Vagina (tissue), 2 donors: ENCODE results near the gene NELL1. TPM values are rescaled to one million over a fixed set of nuclear protein-coding genes. Genes with fewer than 3 reads are reported as not detected.

Source experiments
- DNase-seq, 2 donors: peaks; one replicate each; pipeline ENCODE4 v3.0.0-alpha.2; 2017; ENCODE audit errors: extremely low spot score in 2 of 2
- H3K27ac ChIP-seq: fragments of 200-600 bp; sonication (generic); one replicate; pipeline ENCODE4 v1.5.1; 2019
- H3K27me3 ChIP-seq: fragments of 200-600 bp; sonication (generic); one replicate; pipeline ENCODE4 v1.5.1; 2019
- H3K36me3 ChIP-seq, 2 donors: fragments of 200-600 bp; sonication (generic); one replicate each; pipeline ENCODE4 v1.5.1; 2017 to 2019
- H3K4me1 ChIP-seq: fragments of 200-600 bp; sonication (generic); one replicate; pipeline ENCODE4 v1.5.1; 2019
- H3K4me3 ChIP-seq, 2 donors: fragments of 200-600 bp; sonication (generic); 1 replicate in 1 of 2; 2 replicates in 1 of 2; pipeline ENCODE4 v1.5.1; 2016 to 2019
- H3K9me3 ChIP-seq: fragments of 200-600 bp; sonication (generic); one replicate; pipeline ENCODE4 v1.5.1; 2019
- POLR2A ChIP-seq, 2 donors: fragments of 450-650 bp; IDR thresholded peaks; one replicate each; pipeline ENCODE4 v1.6.1; 2017; ENCODE audit warnings: antibody characterized with exemption in 2 of 2, mild to moderate bottlenecking in 2 of 2, moderate library complexity in 2 of 2
- POLR2AphosphoS5 ChIP-seq, 2 donors: sonication (generic); formaldehyde crosslinking; IDR thresholded peaks; one replicate each; pipeline ENCODE4 v1.9.0; 2017; ENCODE audit warnings: antibody characterized with exemption in 2 of 2, mild to moderate bottlenecking in 2 of 2, low read depth in 1 of 2; ENCODE audit not compliant: insufficient read depth in 1 of 2
- intact Hi-C: fragments of 100-400 bp; cut with DNase I; formaldehyde crosslinking; loops from one replicate; pipeline ENCODE4 v1.15.1; 2023
- total RNA-seq: library from RNA; depleted of rRNA; stranded (reverse); fragments of >200 nt; gene quantifications from one replicate; pipeline ENCODE4 v1.2.3, GENCODE V29; 2016
- TF ChIP-seq, protein P1 (sequence below), 3 experiments: fragments of 450-650 bp in 2 of 3; fragments of 200-600 bp in 1 of 3; sonication (generic) in 1 of 3; IDR thresholded peaks; one replicate each; pipeline ENCODE4 v1.5.1; 2017 to 2019; ENCODE audit warnings: antibody characterized with exemption in 3 of 3, mild to moderate bottlenecking in 2 of 3, moderate library complexity in 2 of 3

NELL1 gene
- total RNA-seq, 1 donor from 2014 or later, result 0.49 TPM

DNA sequence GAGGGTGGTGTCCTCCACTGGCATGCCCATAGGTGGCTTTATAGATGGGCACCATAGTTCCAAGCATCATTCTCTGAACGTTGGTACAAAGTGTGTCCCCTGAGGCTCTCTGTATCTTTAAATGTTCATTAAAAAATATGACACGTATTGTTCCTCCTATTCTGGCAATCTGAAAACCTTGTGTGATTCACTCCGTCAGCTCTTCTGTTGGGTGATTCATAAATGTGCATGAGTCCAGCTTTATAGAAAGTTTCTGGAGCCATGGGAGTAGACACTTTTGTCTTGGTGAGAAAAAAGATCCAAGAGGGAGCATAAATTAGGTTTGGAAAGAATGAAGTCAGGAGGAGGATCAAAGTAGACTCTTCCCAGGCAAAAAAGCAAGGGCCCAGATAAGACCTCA, 728.8 kb downstream of the NELL1 start:
- no peaks in the 10 kb centered on the region for H3K36me3 ChIP-seq
- TF ChIP-seq, protein P1, sequence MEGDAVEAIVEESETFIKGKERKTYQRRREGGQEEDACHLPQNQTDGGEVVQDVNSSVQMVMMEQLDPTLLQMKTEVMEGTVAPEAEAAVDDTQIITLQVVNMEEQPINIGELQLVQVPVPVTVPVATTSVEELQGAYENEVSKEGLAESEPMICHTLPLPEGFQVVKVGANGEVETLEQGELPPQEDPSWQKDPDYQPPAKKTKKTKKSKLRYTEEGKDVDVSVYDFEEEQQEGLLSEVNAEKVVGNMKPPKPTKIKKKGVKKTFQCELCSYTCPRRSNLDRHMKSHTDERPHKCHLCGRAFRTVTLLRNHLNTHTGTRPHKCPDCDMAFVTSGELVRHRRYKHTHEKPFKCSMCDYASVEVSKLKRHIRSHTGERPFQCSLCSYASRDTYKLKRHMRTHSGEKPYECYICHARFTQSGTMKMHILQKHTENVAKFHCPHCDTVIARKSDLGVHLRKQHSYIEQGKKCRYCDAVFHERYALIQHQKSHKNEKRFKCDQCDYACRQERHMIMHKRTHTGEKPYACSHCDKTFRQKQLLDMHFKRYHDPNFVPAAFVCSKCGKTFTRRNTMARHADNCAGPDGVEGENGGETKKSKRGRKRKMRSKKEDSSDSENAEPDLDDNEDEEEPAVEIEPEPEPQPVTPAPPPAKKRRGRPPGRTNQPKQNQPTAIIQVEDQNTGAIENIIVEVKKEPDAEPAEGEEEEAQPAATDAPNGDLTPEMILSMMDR (IDR thresholded peaks at IDR 0.05), result no peak
- TF ChIP-seq POLR2A (IDR thresholded peaks at IDR 0.05), result no peak
- no peak for TF ChIP-seq POLR2AphosphoS5 (IDR thresholded peaks at IDR 0.05; ENCODE audit: insufficient read depth in 1 of 2, low read depth in 1 of 2)

DNA sequence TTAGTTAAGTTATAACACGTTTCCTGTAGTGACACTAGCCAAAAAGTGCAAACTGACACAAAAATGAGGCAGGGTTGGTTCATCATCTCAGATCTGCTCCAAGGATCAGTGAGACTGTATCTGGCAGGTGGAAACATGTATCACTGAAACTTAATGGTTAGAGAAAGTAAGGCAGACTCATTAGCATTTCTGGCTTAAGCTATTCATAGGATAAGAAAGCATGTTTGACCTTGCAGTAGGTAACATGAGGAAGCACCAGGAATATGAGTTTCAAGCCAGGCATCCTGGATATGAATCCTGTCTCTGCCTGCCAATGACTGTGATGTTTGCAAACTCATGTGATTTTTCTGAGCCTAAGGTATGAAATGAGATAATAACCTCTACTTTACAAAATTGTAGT, 732.1 kb downstream of the NELL1 start:
- H3K36me3 ChIP-seq, result no peaks in the 10 kb centered on the region
- H3K27me3 ChIP-seq, result no peaks in the 10 kb centered on the region
- H3K27ac ChIP-seq, result no peak overlapping the region
- intact Hi-C loops, result no loop called here
- no peak overlapping the region for H3K4me3 ChIP-seq
- DNase-seq, result no peak
- TF ChIP-seq POLR2A (IDR thresholded peaks at IDR 0.05), result no peak
- no peak for TF ChIP-seq POLR2AphosphoS5 (IDR thresholded peaks at IDR 0.05; ENCODE audit: insufficient read depth in 1 of 2, low read depth in 1 of 2)
- TF ChIP-seq, protein P1 (IDR thresholded peaks at IDR 0.05), result no peak
- no peaks in the 10 kb centered on the region for H3K4me1 ChIP-seq
- H3K9me3 ChIP-seq, result no peaks in the 10 kb centered on the region

More for the DNA sequence above, 728.8 kb downstream of the NELL1 start:
- Histone ChIP-seq H3K4me1 (no peaks in the 10 kb centered on the region), H3K27me3 (no peaks in the 10 kb centered on the region), H3K27ac (no peak overlapping the region), H3K4me3 (no peak overlapping the region), H3K9me3 (no peaks in the 10 kb centered on the region)
- DNase-seq, result no peak
- intact Hi-C loops, result no loop called here

GRCh38 chr11:21402274-21402673, 732.9 kb downstream of the NELL1 start:
- no peaks in the 10 kb centered on the region for H3K36me3 ChIP-seq
- no peak for TF ChIP-seq POLR2AphosphoS5 (IDR thresholded peaks at IDR 0.05; ENCODE audit: insufficient read depth in 1 of 2, low read depth in 1 of 2)
- TF ChIP-seq POLR2A (IDR thresholded peaks at IDR 0.05), result no peak
- TF ChIP-seq, protein P1 (IDR thresholded peaks at IDR 0.05), result no peak
- no peaks in the 10 kb centered on the region for H3K9me3 ChIP-seq
- DNase-seq, result no peak
- H3K4me3 ChIP-seq, result no peak overlapping the region
- no peaks in the 10 kb centered on the region for H3K27me3 ChIP-seq
- no peak overlapping the region for H3K27ac ChIP-seq
- H3K4me1 ChIP-seq, result no peaks in the 10 kb centered on the region
- intact Hi-C loops, result no loop called here

- H3K27ac ChIP-seq, result no peak overlapping the region
- H3K27me3 ChIP-seq, result no peaks in the 10 kb centered on the region
- H3K4me3 ChIP-seq, result no peak overlapping the region
- TF ChIP-seq POLR2AphosphoS5 (IDR thresholded peaks at IDR 0.05; ENCODE audit: insufficient read depth in 1 of 2, low read depth in 1 of 2) (no peak), POLR2A (IDR thresholded peaks at IDR 0.05) (no peak)
- TF ChIP-seq, protein P1 (IDR thresholded peaks at IDR 0.05), result no peak
- no peaks in the 10 kb centered on the region for H3K9me3 ChIP-seq
- H3K36me3 ChIP-seq, result no peaks in the 10 kb centered on the region
- intact Hi-C loops, result no loop called here
- no peak for DNase-seq
- H3K4me1 ChIP-seq, result no peaks in the 10 kb centered on the region
Measured at GRCh38 chr11:21403069-21403468, 733.7 kb downstream of the NELL1 start.

DNA sequence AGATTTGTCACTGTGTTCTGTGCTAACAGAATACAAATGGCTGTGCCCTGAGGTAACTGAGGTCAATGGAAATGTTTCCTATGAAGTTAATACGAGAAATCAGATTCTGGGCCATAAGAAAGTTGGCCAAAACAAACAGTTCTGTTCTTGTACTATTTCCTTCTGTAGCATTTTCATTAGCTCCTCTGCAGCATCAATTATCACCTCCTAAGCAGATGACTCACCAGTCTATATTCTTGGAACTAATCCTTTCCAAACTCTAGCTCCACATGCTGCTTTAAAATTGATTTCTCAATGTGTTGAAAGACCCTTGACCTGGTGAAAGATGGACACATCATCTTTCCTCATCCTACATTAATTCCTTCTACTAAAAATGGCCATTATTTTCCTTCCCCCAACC, 736.0 kb downstream of the NELL1 start:
- Histone ChIP-seq H3K4me1 (no peaks in the 10 kb centered on the region), H3K27ac (no peak overlapping the region), H3K4me3 (no peak overlapping the region), H3K36me3 (no peaks in the 10 kb centered on the region), H3K9me3 (no peaks in the 10 kb centered on the region), H3K27me3 (no peaks in the 10 kb centered on the region)
- intact Hi-C loops, result no loop called here
- no peak for DNase-seq
- TF ChIP-seq, protein P1 (IDR thresholded peaks at IDR 0.05), result no peak
- TF ChIP-seq POLR2AphosphoS5 (IDR thresholded peaks at IDR 0.05; ENCODE audit: insufficient read depth in 1 of 2, low read depth in 1 of 2) (no peak), POLR2A (IDR thresholded peaks at IDR 0.05) (no peak)
